OCI-LY7 (cell line): ENCODE data around the gene RAB32.

Experiments used
- EZH2phosphoT487 ChIP-seq: fragments of 200-600 bp; sonication (generic); IDR thresholded peaks from 2 replicates; pipeline ENCODE4 v1.6.1; 2018; ENCODE audit warnings: low read depth, borderline replicate concordance, mild to moderate bottlenecking, mixed run types, antibody characterized with exemption, low read length, moderate library complexity, mixed read lengths
- TF ChIP-seq, protein P1 (sequence below): fragments of 200-600 bp; sonication (generic); conservative IDR thresholded peaks from 2 replicates; pipeline ENCODE4 v1.5.1; 2014; ENCODE audit warnings: mild to moderate bottlenecking, antibody characterized with exemption, low read length, moderate library complexity, mixed read lengths

DNA sequence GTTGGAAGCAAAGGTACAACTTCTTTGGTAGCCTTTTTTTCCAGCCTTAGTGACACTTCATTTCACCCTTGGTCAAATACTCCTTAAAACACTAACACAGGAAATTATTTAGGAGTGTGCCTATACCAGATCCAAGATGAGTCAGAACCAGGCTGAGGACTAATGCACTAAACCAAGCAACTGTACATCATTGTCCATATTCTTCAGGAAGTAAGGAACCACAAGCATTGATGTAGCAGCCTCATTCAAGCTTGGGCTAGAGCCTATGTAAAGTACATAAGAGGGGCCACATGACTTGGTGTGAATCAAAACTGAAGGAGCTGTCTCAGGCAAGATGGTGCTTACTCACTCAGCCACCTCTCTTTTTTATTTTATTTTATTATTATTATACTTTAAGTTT is 34.4 kb downstream of the RAB32 start:
- TF ChIP-seq, protein P1, sequence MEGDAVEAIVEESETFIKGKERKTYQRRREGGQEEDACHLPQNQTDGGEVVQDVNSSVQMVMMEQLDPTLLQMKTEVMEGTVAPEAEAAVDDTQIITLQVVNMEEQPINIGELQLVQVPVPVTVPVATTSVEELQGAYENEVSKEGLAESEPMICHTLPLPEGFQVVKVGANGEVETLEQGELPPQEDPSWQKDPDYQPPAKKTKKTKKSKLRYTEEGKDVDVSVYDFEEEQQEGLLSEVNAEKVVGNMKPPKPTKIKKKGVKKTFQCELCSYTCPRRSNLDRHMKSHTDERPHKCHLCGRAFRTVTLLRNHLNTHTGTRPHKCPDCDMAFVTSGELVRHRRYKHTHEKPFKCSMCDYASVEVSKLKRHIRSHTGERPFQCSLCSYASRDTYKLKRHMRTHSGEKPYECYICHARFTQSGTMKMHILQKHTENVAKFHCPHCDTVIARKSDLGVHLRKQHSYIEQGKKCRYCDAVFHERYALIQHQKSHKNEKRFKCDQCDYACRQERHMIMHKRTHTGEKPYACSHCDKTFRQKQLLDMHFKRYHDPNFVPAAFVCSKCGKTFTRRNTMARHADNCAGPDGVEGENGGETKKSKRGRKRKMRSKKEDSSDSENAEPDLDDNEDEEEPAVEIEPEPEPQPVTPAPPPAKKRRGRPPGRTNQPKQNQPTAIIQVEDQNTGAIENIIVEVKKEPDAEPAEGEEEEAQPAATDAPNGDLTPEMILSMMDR: no peak
- no peak for TF ChIP-seq EZH2phosphoT487
